Uterus (tissue), 4 donors: ENCODE results near the gene ISYNA1. TPM values are rescaled to one million over a fixed set of nuclear protein-coding genes. Genes with fewer than 3 reads are reported as not detected.

ENCODE experiments used
- DNase-seq, 2 donors: peaks; one replicate each; pipeline ENCODE4 v3.0.0-alpha.2; 2019 to 2020
- H3K27ac ChIP-seq, 2 donors: fragments of 200-600 bp; sonication (generic); 1 replicate in 1 of 2; 2 replicates in 1 of 2; pipeline ENCODE4 v1.5.1; 2016 to 2018
- H3K27me3 ChIP-seq, 2 donors: fragments of 200-600 bp; sonication (generic); one replicate each; pipeline ENCODE4 v1.5.1; 2018 to 2019; ENCODE audit warnings: control low read depth in 1 of 2
- H3K36me3 ChIP-seq, 2 donors: fragments of 200-600 bp; sonication (generic); one replicate each; pipeline ENCODE4 v1.5.1; 2019; ENCODE audit warnings: control low read depth in 1 of 2
- H3K4me1 ChIP-seq, 2 donors: fragments of 200-600 bp; sonication (generic); one replicate each; pipeline ENCODE4 v1.5.1; 2018 to 2019; ENCODE audit warnings: control low read depth in 1 of 2
- H3K4me3 ChIP-seq, 2 donors: fragments of 200-600 bp; sonication (generic); 1 replicate in 1 of 2; 2 replicates in 1 of 2; pipeline ENCODE4 v1.5.1; 2018 to 2019; ENCODE audit warnings: mild to moderate bottlenecking in 1 of 2
- H3K9me3 ChIP-seq, 2 donors: fragments of 200-600 bp; sonication (generic); one replicate each; pipeline ENCODE4 v1.5.1; 2019; ENCODE audit warnings: control low read depth in 1 of 2
- CTCF ChIP-seq, 4 experiments: fragments of 200-600 bp in 2 of 4; fragments of 450-650 bp in 2 of 4; sonication (generic) in 2 of 4; IDR thresholded peaks; one replicate each; pipeline ENCODE4 v1.5.1; 2016 to 2019; ENCODE audit warnings: antibody characterized with exemption in 4 of 4, mild to moderate bottlenecking in 2 of 4, moderate library complexity in 1 of 4
- POLR2A ChIP-seq, 2 donors: fragments of 450-650 bp; IDR thresholded peaks; one replicate each; pipeline ENCODE4 v1.6.1; 2016; ENCODE audit warnings: antibody characterized with exemption in 2 of 2, mild to moderate bottlenecking in 1 of 2, moderate library complexity in 1 of 2
- intact Hi-C: fragments of 100-400 bp; cut with DNase I; formaldehyde crosslinking; loops from one replicate; pipeline ENCODE4 v1.15.1; 2023; ENCODE audit warnings: low total_unique reads
- total RNA-seq, 4 donors: library from RNA; depleted of rRNA in 3 of 4; stranded (reverse); fragments of >200 nt in 3 of 4; gene quantifications; one replicate each; pipeline versions ENCODE4 v1.1.0 to v1.2.4, GENCODE V29; 2014 to 2023
- donor health status: DM: yes; HTN: yes; CAD: no.

ISYNA1 gene
- total RNA-seq, 4 donors from 2014 or later: 56.8 to 152 (median 106) TPM

GRCh38 chr19:18443831-18444230 lies 5.9 kb upstream of the ISYNA1 start:
- intact Hi-C loops: loop anchor here (10.0 kb wide), 1 partner anchor 131 kb away; the partner anchor contains the start of gene UBA52
- H3K27ac ChIP-seq: no peak overlapping the region
- H3K36me3 ChIP-seq: no peaks in the 10 kb centered on the region

DNA sequence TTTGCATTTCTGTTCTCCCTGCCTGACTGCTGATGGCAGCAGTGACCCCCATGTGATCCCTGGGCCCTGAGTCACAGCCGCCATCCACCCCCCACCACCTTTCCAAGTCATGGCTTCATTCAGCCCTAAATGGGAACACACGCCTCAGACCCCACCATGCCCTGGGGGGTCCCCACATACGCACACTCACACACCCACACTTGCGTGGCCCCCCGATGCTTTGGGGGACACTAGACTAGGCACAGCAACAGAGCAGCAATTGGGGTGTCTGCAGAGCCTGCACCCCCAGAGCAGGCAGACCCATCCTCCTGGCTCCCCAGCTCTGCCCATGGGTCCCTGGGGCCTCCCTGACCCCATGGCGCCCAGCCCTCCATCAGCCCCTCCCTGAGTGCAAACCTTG lies 5.5 kb upstream of the ISYNA1 start:
- Histone ChIP-seq H3K27me3 (no peaks in the 10 kb centered on the region), H3K4me1 (peaks cover 0 to 7% of the 10 kb centered on the region in 2 donors), H3K36me3 (no peaks in the 10 kb centered on the region), H3K9me3 (no peaks in the 10 kb centered on the region), H3K4me3 (no peak overlapping the region), H3K27ac (no peak overlapping the region)
- intact Hi-C loops: loop anchor here (10.0 kb wide), 1 partner anchor 131 kb away; the partner anchor contains the start of gene UBA52
- no peak for DNase-seq
- no peak for TF ChIP-seq CTCF (IDR thresholded peaks at IDR 0.05)
- TF ChIP-seq POLR2A (IDR thresholded peaks at IDR 0.05): no peak

More at GRCh38 chr19:18443831-18444230, 5.9 kb upstream of the ISYNA1 start:
- peaks cover 0 to 3% of the 10 kb centered on the region in 2 donors for H3K4me1 ChIP-seq
- TF ChIP-seq POLR2A (IDR thresholded peaks at IDR 0.05): no peak
- TF ChIP-seq CTCF (IDR thresholded peaks at IDR 0.05): no peak
- H3K27me3 ChIP-seq: no peaks in the 10 kb centered on the region
- no peak for DNase-seq
- no peaks in the 10 kb centered on the region for H3K9me3 ChIP-seq
- H3K4me3 ChIP-seq: no peak overlapping the region

DNA sequence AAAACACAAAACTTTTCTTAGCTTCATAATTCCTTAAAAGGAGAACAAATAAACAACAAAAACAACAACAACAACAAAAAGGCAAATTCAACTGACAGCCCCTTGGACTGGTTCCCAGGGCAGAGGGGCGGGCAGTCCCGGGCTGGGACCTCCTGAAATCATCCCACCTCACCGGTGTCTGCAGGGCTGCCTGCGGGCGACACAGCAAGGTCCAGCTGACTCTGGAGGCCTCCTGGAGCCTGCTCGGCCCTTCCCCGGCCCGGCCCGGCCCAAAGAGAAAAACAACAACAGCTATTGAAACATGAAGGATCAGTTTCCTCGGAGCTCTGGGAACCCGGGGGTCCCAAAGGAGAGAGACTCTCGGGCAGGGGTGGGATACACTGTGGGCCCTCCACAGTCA lies 5.0 kb upstream of the ISYNA1 start:
- TF ChIP-seq POLR2A (IDR thresholded peaks at IDR 0.05): no peak
- TF ChIP-seq CTCF (IDR thresholded peaks at IDR 0.05): no peak
- Histone ChIP-seq H3K4me3 (no peak overlapping the region), H3K36me3 (no peaks in the 10 kb centered on the region), H3K27ac (no peak overlapping the region), H3K27me3 (no peaks in the 10 kb centered on the region), H3K4me1 (peaks cover 0 to 10% of the 10 kb centered on the region in 2 donors), H3K9me3 (no peaks in the 10 kb centered on the region)
- intact Hi-C loops: loop anchor here (10.0 kb wide), 1 partner anchor 132 kb away; the partner anchor contains the start of gene UBA52
- no peak for DNase-seq

GRCh38 chr19:18441804-18442788 lies 4.2 kb upstream of the ISYNA1 start:
- no peak for TF ChIP-seq POLR2A (IDR thresholded peaks at IDR 0.05)
- TF ChIP-seq CTCF (IDR thresholded peaks at IDR 0.05): no peak
- intact Hi-C loops: loop anchor here (10.0 kb wide), 1 partner anchor 133 kb away; the partner anchor contains the start of gene UBA52
- no peaks in the 10 kb centered on the region for H3K9me3 ChIP-seq
- no peak overlapping the region for H3K4me3 ChIP-seq
- H3K36me3 ChIP-seq: no peaks in the 10 kb centered on the region
- H3K4me1 ChIP-seq: peaks cover 0 to 10% of the 10 kb centered on the region in 2 donors
- DNase-seq: no peak
- no peaks in the 10 kb centered on the region for H3K27me3 ChIP-seq
- no peak overlapping the region for H3K27ac ChIP-seq
